ENCODE measurements around the gene SLC9A8. TPM values are rescaled to one million over a fixed set of nuclear protein-coding genes. Genes with fewer than 3 reads are reported as not detected.

SLC9A8 gene
- total and polyA plus RNA-seq, 2 of the 8 experiments (the other 6 are each of a cell fraction or from before 2014, with no cell fraction given) = 3.2 to 6.2 TPM

GRCh38 chr20:49765846-49766541 lies 46.6 kb upstream of the SLC9A8 start:
- Histone ChIP-seq H3K23me2 (ENCODE audit: low read depth, low read length) (peaks cover 2% of the 10 kb centered on the region; the same call in 1 of the 2 replicates), H3K4me1 (replicated peaks in 1 of 4; ENCODE audit: control insufficient read depth in 3 of 4, insufficient read depth in 4 of 4, low read length in 3 of 4) (peaks cover 4 to 18% (median 15%) of the 10 kb centered on the region in 4 experiments), H3K9me3 (ENCODE audit: insufficient read depth in 2 of 2, low read depth in 1 of 2, low read length in 1 of 2) (peaks cover 0 to 6% of the 10 kb centered on the region in 2 experiments; a peak in 1 of 4 replicates), H2AK5ac (ENCODE audit: low read depth, low read length) (no peak overlapping the region; the same call in 1 of the 2 replicates), H3K4me3 (ENCODE audit: extremely low read depth in 1 of 4, insufficient read depth in 2 of 4, low read depth in 3 of 4, low read length in 4 of 4) (no peak overlapping the region), H4K8ac (ENCODE audit: extremely low read depth, insufficient read depth, low read length) (no peak overlapping the region), H3K27ac (ENCODE audit: low read depth, low read length) (no peak overlapping the region), H3K27me3 (replicated peaks in 1 of 4; ENCODE audit: control insufficient read depth in 3 of 4, extremely low read depth in 1 of 4, insufficient read depth in 3 of 4, low read length in 3 of 4) (no peaks in the 10 kb centered on the region), H2BK120ac (replicated peaks; ENCODE audit: low read depth, low read length) (no peak overlapping the region), H2AFZ (ENCODE audit: low read length) (no peak overlapping the region), H3K4me2 (ENCODE audit: insufficient read depth in 1 of 2, low read depth in 2 of 2, low read length in 2 of 2) (no peak overlapping the region), H3K56ac (replicated peaks; ENCODE audit: insufficient read length, low read depth, low read length) (no peak overlapping the region), H3K14ac (ENCODE audit: insufficient read length) (no peak overlapping the region), H3K4ac (replicated peaks; ENCODE audit: insufficient read length, low read depth, low read length) (no peak overlapping the region), H3K23ac (ENCODE audit: insufficient read length) (no peak overlapping the region), H3K36me3 (ENCODE audit: control insufficient read depth in 2 of 4, insufficient read depth in 4 of 4, low read length in 3 of 4) (peaks cover 0 to 3% (median 0%) of the 10 kb centered on the region in 4 experiments; a peak in 1 of 8 replicates), H2BK15ac (ENCODE audit: low read length) (peak overlapping the region; percentile 19; the same call in 1 of the 2 replicates), H4K20me1 (replicated peaks in 1 of 2; ENCODE audit: control insufficient read depth in 1 of 2, insufficient read depth in 2 of 2, low read length in 2 of 2) (no peaks in the 10 kb centered on the region), H2BK12ac (ENCODE audit: low read depth, low read length) (no peak overlapping the region), H2BK5ac (ENCODE audit: low read depth, low read length) (no peak overlapping the region), H2BK20ac (ENCODE audit: low read length) (no peak overlapping the region), H4K91ac (replicated peaks; ENCODE audit: insufficient read length, low read length) (no peak overlapping the region), H3K79me2 (ENCODE audit: control insufficient read depth in 1 of 2, insufficient read depth in 2 of 2, low read length in 2 of 2) (no peaks in the 10 kb centered on the region), H3K18ac (ENCODE audit: extremely low read depth, low read length) (0 out of 2 replicates have a peak overlapping the region, but pooled peaks have one; percentile 4), H3K79me1 (ENCODE audit: low read depth, low read length) (no peaks in the 10 kb centered on the region), H3K9ac (replicated peaks in 1 of 4; ENCODE audit: extremely low read depth in 1 of 4, low read depth in 3 of 4, low read length in 3 of 4) (no peak overlapping the region), H4K5ac (ENCODE audit: insufficient read length, low read depth, low read length) (no peak overlapping the region)
- FAIRE-seq (no peak), DNase-seq (ENCODE audit: low read depth in 1 of 2, low spot score in 2 of 2) (no peak)
- ChIA-PET POLR2A (ENCODE audit: partially characterized antibody) (no interaction called here), CTCF (ENCODE audit: partially characterized antibody) (no interaction called here)
- WGBS, 2 experiments (ENCODE audit: extremely low coverage in 1 of 2, insufficient coverage in 1 of 2, insufficient read length in 1 of 2, insufficient replicate concordance in 2 of 2, low coverage in 1 of 2, low lambda C conversion rate in 2 of 2, missing lambda C conversion rate in 1 of 2) = 86% methylated on average over 2 of the region's 2 CpGs; no CpG with 5 or more reads in 1 of the 2 experiments
- no peak for TF ChIP-seq SP1 (IDR thresholded peaks at IDR 0.05; ENCODE audit: low read depth, low read length)
- no peak for TF ChIP-seq BRCA1 (IDR thresholded peaks at IDR 0.05; ENCODE audit: low read depth, low read length)

Measured in H1 (cell line).